GM23338 (cell line): Measurements from ENCODE around the gene RAB36. TPM values are rescaled to one million over a fixed set of nuclear protein-coding genes. Genes with fewer than 3 reads are reported as not detected.

Experiments used
- ATAC-seq: fragments of 200-7000 bp; cut with Tn5 transposase; 3 replicates; pipeline ENCODE4 v1.9.1; 2020
- DNase-seq: peaks from one replicate; pipeline ENCODE4 v3.0.0-alpha.2; 2015; ENCODE audit warnings: low spot score
- H2AFZ ChIP-seq: fragments of 200-600 bp; sonication (generic); 2 replicates; pipeline ENCODE4 v1.8.0; 2016; ENCODE audit warnings: antibody characterized with exemption, mild to moderate bottlenecking, moderate library complexity
- H3F3A ChIP-seq: fragments of 200-600 bp; sonication (generic); replicated peaks from 2 replicates; pipeline ENCODE4 v1.8.0; 2017; ENCODE audit warnings: antibody characterized with exemption, mixed run types, low read depth
- H3K27ac ChIP-seq: fragments of 200-600 bp; sonication (generic); 2 replicates; pipeline ENCODE4 v1.6.1; 2016; ENCODE audit warnings: low read depth
- H3K27me3 ChIP-seq: fragments of 200-600 bp; sonication (generic); 2 replicates; pipeline ENCODE4 v1.8.0; 2016; ENCODE audit warnings: mild to moderate bottlenecking, mixed run types, moderate library complexity; ENCODE audit not compliant: insufficient read depth
- H3K36me3 ChIP-seq: fragments of 200-600 bp; sonication (generic); 2 replicates; pipeline ENCODE4 v1.8.0; 2016; ENCODE audit warnings: mild to moderate bottlenecking; ENCODE audit not compliant: insufficient read depth
- H3K4me1 ChIP-seq: fragments of 200-600 bp; sonication (generic); 2 replicates; pipeline ENCODE4 v1.8.0; 2016; ENCODE audit warnings: mild to moderate bottlenecking, moderate library complexity; ENCODE audit not compliant: insufficient read depth
- H3K4me2 ChIP-seq: fragments of 200-600 bp; sonication (generic); 2 replicates; pipeline ENCODE4 v1.7.1; 2017; ENCODE audit warnings: mixed run types
- H3K4me3 ChIP-seq: fragments of 200-600 bp; sonication (generic); 2 replicates; pipeline ENCODE4 v1.6.1; 2016; ENCODE audit warnings: mixed run types
- H3K79me2 ChIP-seq: fragments of 200-600 bp; sonication (generic); replicated peaks from 2 replicates; pipeline ENCODE4 v1.8.0; 2017; ENCODE audit warnings: mild to moderate bottlenecking; ENCODE audit not compliant: insufficient read depth
- H3K9me2 ChIP-seq: fragments of 200-600 bp; sonication (generic); 2 replicates; pipeline ENCODE4 v1.8.0; 2017; ENCODE audit not compliant: insufficient read depth
- H4K20me1 ChIP-seq: fragments of 200-600 bp; sonication (generic); replicated peaks from 2 replicates; pipeline ENCODE4 v1.8.0; 2017; ENCODE audit warnings: mild to moderate bottlenecking; ENCODE audit not compliant: insufficient read depth
- H3K27ac Mint-ChIP-seq: 2 replicates; pipeline ENCODE4 v1.8.0; 2020; ENCODE audit warnings: inconsistent platforms, mild to moderate bottlenecking, moderate library complexity, mixed read lengths
- H3K27me3 Mint-ChIP-seq: 3 replicates; pipeline ENCODE4 v1.8.0; 2022; ENCODE audit warnings: low read depth, mild to moderate bottlenecking, moderate library complexity, mixed read lengths, inconsistent platforms; ENCODE audit not compliant: insufficient read depth, poor library complexity
- H3K36me3 Mint-ChIP-seq: 3 replicates; pipeline ENCODE4 v1.8.0; 2021; ENCODE audit warnings: low read depth, mild to moderate bottlenecking, inconsistent platforms, moderate library complexity, mixed read lengths
- H3K4me1 Mint-ChIP-seq: 3 replicates; pipeline ENCODE4 v1.8.0; 2020; ENCODE audit warnings: mild to moderate bottlenecking, inconsistent platforms, mixed read lengths
- H3K4me3 Mint-ChIP-seq: 3 replicates; pipeline ENCODE4 v1.8.0; 2021; ENCODE audit warnings: moderate library complexity, mild to moderate bottlenecking, inconsistent platforms, mixed read lengths
- H3K9me3 Mint-ChIP-seq: 3 replicates; pipeline ENCODE4 v1.8.0; 2020; ENCODE audit warnings: moderate library complexity, mild to moderate bottlenecking, inconsistent platforms, mixed read lengths
- CREB1 ChIP-seq: fragments of 250-450 bp; sonication (Bioruptor Pico); IDR thresholded peaks from 2 replicates; pipeline ENCODE4 v1.5.0; 2020; ENCODE audit warnings: low read depth, mild to moderate bottlenecking, moderate library complexity
- EZH2 ChIP-seq: fragments of 200-600 bp; sonication (generic); IDR thresholded peaks from one replicate; pipeline ENCODE4 v1.8.0; 2017; ENCODE audit warnings: antibody characterized with exemption, mild to moderate bottlenecking, low read depth; ENCODE audit not compliant: unreplicated experiment
- EZH2phosphoT487 ChIP-seq: fragments of 200-600 bp; sonication (generic); IDR thresholded peaks from one replicate; pipeline ENCODE4 v1.8.1; 2018; ENCODE audit warnings: antibody characterized with exemption; ENCODE audit not compliant: unreplicated experiment
- JUNB ChIP-seq: IDR thresholded peaks from one replicate; pipeline ENCODE4 v1.6.1; 2016; ENCODE audit warnings: antibody characterized with exemption; ENCODE audit not compliant: unreplicated experiment
- POLR2AphosphoS5 ChIP-seq: IDR thresholded peaks from 2 replicates; pipeline ENCODE4 v1.6.1; 2016; ENCODE audit warnings: antibody characterized with exemption, low read depth
- ZNF114 ChIP-seq: fragments of 250-450 bp; sonication (Bioruptor Pico); IDR thresholded peaks from 2 replicates; pipeline ENCODE4 v1.5.0; 2020; ENCODE audit warnings: mild to moderate bottlenecking, moderate library complexity
- ZNF331 ChIP-seq: fragments of 250-450 bp; sonication (Bioruptor Pico); IDR thresholded peaks from 2 replicates; pipeline ENCODE4 v1.5.0; 2020; ENCODE audit warnings: low read depth, mild to moderate bottlenecking, moderate library complexity
- polyA plus RNA-seq: library from polyadenylated mRNA; unstranded; fragments of >200 nt; fragmentation: Nextera tagmentation; extraction: Ambion mirVana; gene quantifications from 2 replicates; pipeline ENCODE4 v1.2.1, GENCODE V29; 2016
- total RNA-seq: library from RNA; depleted of rRNA; stranded (reverse); fragments of >200 nt; shearing (Covaris generic); gene quantifications from 2 replicates; pipeline ENCODE4 v1.2.3, GENCODE V29; 2014
- TF ChIP-seq, protein P1 (sequence below): fragments of 250-450 bp; sonication (Bioruptor Pico); IDR thresholded peaks from 2 replicates; pipeline ENCODE4 v1.5.0; 2020; ENCODE audit warnings: mild to moderate bottlenecking, moderate library complexity
- TF ChIP-seq, protein P2 (sequence below): IDR thresholded peaks from one replicate; pipeline ENCODE4 v1.6.1; 2018; ENCODE audit warnings: antibody characterized with exemption; ENCODE audit not compliant: unreplicated experiment
- TF ChIP-seq, protein P3 (sequence below): IDR thresholded peaks from 2 replicates; pipeline ENCODE4 v1.6.1; 2016; ENCODE audit warnings: antibody characterized with exemption
- TF ChIP-seq, protein P4 (sequence below), 2 experiments: fragments of 200-600 bp in 1 of 2; sonication (generic) in 1 of 2; conservative IDR thresholded peaks; 2 replicates each; pipeline versions ENCODE4 v1.5.1 to v1.6.1; 2016 to 2017; ENCODE audit warnings: antibody characterized with exemption in 2 of 2, low read depth in 2 of 2, mild to moderate bottlenecking in 2 of 2, moderate library complexity in 1 of 2

Gene RAB36
- total and polyA plus RNA-seq, 2 experiments from 2014 or later: 0.58 to 1.2 TPM

DNA sequence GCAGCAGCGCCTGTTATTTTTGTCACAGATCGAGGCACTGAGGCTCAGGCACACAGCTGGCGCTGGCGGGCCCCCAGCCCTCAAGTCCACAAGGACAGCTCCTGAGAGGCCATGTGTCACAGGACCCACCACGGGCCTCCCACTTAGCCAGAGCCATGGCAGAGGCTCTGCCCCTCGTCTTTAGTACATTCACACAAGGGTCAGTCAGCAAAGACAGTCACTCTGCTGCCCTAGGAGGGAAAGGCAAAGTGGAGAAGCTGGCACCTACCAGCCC lies 45.8 kb upstream of the RAB36 start:
- TF ChIP-seq CREB1: no peak
- TF ChIP-seq EZH2: no peak
- no peak for TF ChIP-seq ZNF114 (CRISPR knock-in tag)
- TF ChIP-seq, protein P1, sequence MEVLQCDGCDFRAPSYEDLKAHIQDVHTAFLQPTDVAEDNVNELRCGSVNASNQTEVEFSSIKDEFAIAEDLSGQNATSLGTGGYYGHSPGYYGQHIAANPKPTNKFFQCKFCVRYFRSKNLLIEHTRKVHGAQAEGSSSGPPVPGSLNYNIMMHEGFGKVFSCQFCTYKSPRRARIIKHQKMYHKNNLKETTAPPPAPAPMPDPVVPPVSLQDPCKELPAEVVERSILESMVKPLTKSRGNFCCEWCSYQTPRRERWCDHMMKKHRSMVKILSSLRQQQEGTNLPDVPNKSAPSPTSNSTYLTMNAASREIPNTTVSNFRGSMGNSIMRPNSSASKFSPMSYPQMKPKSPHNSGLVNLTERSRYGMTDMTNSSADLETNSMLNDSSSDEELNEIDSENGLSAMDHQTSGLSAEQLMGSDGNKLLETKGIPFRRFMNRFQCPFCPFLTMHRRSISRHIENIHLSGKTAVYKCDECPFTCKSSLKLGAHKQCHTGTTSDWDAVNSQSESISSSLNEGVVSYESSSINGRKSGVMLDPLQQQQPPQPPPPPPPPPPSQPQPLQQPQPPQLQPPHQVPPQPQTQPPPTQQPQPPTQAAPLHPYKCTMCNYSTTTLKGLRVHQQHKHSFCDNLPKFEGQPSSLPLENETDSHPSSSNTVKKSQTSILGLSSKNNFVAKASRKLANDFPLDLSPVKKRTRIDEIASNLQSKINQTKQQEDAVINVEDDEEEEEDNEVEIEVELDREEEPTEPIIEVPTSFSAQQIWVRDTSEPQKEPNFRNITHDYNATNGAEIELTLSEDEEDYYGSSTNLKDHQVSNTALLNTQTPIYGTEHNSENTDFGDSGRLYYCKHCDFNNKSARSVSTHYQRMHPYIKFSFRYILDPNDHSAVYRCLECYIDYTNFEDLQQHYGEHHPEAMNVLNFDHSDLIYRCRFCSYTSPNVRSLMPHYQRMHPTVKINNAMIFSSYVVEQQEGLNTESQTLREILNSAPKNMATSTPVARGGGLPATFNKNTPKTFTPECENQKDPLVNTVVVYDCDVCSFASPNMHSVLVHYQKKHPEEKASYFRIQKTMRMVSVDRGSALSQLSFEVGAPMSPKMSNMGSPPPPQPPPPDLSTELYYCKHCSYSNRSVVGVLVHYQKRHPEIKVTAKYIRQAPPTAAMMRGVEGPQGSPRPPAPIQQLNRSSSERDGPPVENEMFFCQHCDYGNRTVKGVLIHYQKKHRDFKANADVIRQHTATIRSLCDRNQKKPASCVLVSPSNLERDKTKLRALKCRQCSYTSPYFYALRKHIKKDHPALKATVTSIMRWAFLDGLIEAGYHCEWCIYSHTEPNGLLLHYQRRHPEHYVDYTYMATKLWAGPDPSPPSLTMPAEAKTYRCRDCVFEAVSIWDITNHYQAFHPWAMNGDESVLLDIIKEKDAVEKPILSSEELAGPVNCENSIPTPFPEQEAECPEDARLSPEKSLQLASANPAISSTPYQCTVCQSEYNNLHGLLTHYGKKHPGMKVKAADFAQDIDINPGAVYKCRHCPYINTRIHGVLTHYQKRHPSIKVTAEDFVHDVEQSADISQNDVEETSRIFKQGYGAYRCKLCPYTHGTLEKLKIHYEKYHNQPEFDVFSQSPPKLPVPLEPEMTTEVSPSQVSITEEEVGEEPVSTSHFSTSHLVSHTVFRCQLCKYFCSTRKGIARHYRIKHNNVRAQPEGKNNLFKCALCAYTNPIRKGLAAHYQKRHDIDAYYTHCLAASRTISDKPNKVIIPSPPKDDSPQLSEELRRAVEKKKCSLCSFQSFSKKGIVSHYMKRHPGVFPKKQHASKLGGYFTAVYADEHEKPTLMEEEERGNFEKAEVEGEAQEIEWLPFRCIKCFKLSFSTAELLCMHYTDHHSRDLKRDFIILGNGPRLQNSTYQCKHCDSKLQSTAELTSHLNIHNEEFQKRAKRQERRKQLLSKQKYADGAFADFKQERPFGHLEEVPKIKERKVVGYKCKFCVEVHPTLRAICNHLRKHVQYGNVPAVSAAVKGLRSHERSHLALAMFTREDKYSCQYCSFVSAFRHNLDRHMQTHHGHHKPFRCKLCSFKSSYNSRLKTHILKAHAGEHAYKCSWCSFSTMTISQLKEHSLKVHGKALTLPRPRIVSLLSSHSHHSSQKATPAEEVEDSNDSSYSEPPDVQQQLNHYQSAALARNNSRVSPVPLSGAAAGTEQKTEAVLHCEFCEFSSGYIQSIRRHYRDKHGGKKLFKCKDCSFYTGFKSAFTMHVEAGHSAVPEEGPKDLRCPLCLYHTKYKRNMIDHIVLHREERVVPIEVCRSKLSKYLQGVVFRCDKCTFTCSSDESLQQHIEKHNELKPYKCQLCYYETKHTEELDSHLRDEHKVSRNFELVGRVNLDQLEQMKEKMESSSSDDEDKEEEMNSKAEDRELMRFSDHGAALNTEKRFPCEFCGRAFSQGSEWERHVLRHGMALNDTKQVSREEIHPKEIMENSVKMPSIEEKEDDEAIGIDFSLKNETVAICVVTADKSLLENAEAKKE (CRISPR knock-in tag): no peak
- no peak for TF ChIP-seq POLR2AphosphoS5
- TF ChIP-seq, protein P2, sequence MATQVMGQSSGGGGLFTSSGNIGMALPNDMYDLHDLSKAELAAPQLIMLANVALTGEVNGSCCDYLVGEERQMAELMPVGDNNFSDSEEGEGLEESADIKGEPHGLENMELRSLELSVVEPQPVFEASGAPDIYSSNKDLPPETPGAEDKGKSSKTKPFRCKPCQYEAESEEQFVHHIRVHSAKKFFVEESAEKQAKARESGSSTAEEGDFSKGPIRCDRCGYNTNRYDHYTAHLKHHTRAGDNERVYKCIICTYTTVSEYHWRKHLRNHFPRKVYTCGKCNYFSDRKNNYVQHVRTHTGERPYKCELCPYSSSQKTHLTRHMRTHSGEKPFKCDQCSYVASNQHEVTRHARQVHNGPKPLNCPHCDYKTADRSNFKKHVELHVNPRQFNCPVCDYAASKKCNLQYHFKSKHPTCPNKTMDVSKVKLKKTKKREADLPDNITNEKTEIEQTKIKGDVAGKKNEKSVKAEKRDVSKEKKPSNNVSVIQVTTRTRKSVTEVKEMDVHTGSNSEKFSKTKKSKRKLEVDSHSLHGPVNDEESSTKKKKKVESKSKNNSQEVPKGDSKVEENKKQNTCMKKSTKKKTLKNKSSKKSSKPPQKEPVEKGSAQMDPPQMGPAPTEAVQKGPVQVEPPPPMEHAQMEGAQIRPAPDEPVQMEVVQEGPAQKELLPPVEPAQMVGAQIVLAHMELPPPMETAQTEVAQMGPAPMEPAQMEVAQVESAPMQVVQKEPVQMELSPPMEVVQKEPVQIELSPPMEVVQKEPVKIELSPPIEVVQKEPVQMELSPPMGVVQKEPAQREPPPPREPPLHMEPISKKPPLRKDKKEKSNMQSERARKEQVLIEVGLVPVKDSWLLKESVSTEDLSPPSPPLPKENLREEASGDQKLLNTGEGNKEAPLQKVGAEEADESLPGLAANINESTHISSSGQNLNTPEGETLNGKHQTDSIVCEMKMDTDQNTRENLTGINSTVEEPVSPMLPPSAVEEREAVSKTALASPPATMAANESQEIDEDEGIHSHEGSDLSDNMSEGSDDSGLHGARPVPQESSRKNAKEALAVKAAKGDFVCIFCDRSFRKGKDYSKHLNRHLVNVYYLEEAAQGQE: no peak
- TF ChIP-seq ZNF331 (CRISPR knock-in tag): no peak
- no peak for TF ChIP-seq JUNB
- TF ChIP-seq, protein P3, sequence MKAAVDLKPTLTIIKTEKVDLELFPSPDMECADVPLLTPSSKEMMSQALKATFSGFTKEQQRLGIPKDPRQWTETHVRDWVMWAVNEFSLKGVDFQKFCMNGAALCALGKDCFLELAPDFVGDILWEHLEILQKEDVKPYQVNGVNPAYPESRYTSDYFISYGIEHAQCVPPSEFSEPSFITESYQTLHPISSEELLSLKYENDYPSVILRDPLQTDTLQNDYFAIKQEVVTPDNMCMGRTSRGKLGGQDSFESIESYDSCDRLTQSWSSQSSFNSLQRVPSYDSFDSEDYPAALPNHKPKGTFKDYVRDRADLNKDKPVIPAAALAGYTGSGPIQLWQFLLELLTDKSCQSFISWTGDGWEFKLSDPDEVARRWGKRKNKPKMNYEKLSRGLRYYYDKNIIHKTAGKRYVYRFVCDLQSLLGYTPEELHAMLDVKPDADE: no peak
- TF ChIP-seq EZH2phosphoT487: no peak
- TF ChIP-seq, protein P4, sequence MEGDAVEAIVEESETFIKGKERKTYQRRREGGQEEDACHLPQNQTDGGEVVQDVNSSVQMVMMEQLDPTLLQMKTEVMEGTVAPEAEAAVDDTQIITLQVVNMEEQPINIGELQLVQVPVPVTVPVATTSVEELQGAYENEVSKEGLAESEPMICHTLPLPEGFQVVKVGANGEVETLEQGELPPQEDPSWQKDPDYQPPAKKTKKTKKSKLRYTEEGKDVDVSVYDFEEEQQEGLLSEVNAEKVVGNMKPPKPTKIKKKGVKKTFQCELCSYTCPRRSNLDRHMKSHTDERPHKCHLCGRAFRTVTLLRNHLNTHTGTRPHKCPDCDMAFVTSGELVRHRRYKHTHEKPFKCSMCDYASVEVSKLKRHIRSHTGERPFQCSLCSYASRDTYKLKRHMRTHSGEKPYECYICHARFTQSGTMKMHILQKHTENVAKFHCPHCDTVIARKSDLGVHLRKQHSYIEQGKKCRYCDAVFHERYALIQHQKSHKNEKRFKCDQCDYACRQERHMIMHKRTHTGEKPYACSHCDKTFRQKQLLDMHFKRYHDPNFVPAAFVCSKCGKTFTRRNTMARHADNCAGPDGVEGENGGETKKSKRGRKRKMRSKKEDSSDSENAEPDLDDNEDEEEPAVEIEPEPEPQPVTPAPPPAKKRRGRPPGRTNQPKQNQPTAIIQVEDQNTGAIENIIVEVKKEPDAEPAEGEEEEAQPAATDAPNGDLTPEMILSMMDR (conservative IDR thresholded peaks at IDR 0.05; ENCODE audit: low read depth in 2 of 2): no peak
- Histone ChIP-seq H3K36me3 (no peaks in the 10 kb centered on the region), H3K4me3 (no peak overlapping the region), H3K4me1 (no peaks in the 10 kb centered on the region), H2AFZ (no peak overlapping the region), H3K27me3 (no peaks in the 10 kb centered on the region), H3K27ac (no peak overlapping the region), H3K4me2 (no peak overlapping the region), H4K20me1 (no peaks in the 10 kb centered on the region; the same call in 1 of the 2 replicates), H3F3A (no peaks in the 10 kb centered on the region), H3K79me2 (no peaks in the 10 kb centered on the region), H3K9me2 (no peaks in the 10 kb centered on the region)
- H3K27me3 Mint-ChIP-seq: peaks cover 8% of the 10 kb centered on the region
- no peak for DNase-seq
- H3K27ac Mint-ChIP-seq: no peak overlapping the region
- no peaks in the 10 kb centered on the region for H3K9me3 Mint-ChIP-seq
- no peak for ATAC-seq
- H3K4me1 Mint-ChIP-seq: no peaks in the 10 kb centered on the region
- no peaks in the 10 kb centered on the region; the same call in 2 of the 3 replicates for H3K36me3 Mint-ChIP-seq
- H3K4me3 Mint-ChIP-seq: no peak overlapping the region
